Smooth muscle cell of the brain vasculature (primary cell): ENCODE measurements around the gene GOLGB1.

Experiments
- DNase-seq: peaks from one replicate; pipeline ENCODE4 v3.0.0-alpha.2; 2012; ENCODE audit warnings: low read depth, low spot score

Gene GOLGB1

DNA sequence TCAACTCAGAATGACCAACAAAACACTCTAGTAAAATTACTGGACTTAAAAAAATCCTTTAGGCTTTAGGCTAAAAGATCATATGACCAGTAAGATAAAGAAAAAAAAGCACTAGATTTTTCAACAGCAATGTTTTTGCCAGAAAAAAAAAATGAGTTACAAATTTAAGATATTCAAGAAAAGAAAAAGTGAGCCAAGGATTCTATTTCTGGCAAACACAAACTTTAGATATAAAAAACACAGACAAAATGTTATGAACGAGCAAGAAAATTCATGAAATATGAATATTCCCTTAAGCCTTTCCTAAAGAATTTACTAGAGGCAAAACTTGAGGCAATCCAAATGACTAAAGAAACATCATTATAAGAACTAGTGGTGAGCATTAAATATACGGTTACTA lies 8.6 kb downstream of the GOLGB1 start:
- no peak for DNase-seq

- no peak for DNase-seq
Observed at GRCh38 chr3:121739902-121740301, 9.6 kb downstream of the GOLGB1 start.

GRCh38 chr3:121737644-121738043 lies 11.9 kb downstream of the GOLGB1 start:
- DNase-seq, result no peak

DNA sequence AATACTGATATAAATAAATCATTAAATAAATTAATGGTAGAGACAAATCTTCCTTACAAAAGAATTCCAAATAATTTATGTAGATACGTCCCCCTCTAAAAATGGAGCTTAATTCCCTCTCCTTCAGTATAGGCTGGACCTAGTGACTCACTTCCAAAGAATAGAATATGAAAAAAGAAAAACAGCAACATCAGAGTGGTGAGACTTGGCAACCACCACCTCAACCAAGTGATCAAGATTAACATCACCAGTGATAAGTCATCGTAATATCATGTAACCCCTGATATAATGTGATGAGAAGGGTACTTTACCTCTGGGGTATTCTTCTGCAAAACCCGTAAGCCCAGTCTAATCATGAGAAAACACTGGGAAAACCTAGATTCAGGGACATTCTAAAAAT lies 13.4 kb downstream of the GOLGB1 start:
- DNase-seq, result no peak

GRCh38 chr3:121735047-121735696 lies 14.4 kb downstream of the GOLGB1 start:
- no peak for DNase-seq

GRCh38 chr3:121730940-121731687 lies 18.4 kb downstream of the GOLGB1 start:
- DNase-seq, result no peak

DNA sequence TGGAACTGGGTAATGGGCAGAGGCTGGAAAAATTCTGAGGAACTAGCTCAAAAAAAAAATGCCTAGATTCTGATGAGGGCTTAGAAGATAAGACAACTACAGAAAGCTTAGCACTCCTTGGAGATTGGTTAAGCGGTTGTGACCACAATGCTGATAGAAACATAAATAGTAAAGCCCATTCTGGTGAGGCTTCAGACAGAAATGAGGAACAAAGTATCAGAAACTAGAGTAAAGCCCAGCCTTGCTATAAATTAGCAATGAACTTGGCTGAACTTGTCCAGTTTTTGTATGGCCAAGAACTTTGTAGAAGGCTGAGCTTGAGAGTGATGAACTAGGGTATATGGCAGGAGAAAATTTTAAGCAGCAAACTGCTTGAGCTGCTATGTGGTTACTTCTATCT lies 25.4 kb downstream of the GOLGB1 start:
- no peak for DNase-seq

DNA sequence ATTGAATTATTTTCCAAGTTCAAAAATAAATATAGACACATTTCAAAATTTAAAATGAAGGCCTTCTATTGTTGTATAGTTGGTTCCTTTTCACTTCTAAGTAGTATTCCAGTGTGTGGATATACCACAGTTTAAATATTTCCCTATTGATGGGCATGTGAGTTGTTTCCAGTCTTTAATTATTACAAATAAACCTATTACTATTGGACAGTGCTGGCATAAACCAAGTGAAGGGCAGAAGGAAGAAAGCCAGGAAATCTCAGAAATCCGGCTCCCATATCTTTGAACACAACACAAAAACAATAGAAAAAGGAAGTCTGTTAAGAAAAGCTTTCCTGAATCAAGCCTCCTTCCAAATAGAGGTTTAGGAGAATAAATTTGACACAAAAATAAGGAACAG lies 26.1 kb downstream of the GOLGB1 start:
- DNase-seq, result no peak

DNA sequence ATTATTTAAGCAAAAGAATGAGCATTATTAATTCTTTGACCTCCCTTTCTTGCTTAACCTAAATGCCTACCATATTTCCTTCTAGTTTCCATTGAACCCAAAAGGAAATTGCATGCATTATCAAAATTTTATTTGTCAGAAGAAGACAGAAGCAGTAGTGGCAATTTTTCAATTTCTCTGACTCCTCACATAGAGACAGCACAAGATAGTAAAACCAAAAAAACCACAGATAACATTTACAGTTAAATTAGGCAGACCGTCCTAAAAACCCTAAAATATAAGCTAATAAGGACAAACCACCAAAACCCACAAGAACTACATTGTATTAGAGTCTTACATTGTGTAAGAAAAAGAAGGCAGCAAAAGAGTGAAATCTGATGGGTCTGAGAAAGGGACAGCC lies 27.1 kb downstream of the GOLGB1 start:
- DNase-seq, result no peak

DNA sequence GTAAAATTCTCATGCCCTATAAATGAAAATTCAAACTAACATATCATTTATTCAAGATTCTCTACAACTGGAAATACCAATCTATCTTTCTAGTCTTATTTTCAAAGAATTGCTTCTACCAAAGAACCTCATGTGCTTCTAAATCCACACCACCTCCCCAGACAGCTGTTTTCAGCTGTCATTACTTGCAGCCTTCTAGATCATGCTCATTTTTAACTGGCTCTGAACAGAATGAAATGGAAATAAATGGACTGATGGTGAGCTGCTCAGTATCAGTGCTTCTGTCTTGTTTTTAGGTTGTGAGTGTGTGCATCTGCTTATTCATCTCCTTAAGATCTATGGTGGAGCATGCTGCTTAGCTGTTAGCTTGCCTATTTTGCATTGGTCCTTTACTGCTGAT lies 29.4 kb downstream of the GOLGB1 start:
- no peak for DNase-seq

- DNase-seq, result no peak
Observed at GRCh38 chr3:121719423-121719822, 30.1 kb downstream of the GOLGB1 start.

- DNase-seq, result no peak
Observed at GRCh38 chr3:121718205-121718846, 31.2 kb downstream of the GOLGB1 start.

DNA sequence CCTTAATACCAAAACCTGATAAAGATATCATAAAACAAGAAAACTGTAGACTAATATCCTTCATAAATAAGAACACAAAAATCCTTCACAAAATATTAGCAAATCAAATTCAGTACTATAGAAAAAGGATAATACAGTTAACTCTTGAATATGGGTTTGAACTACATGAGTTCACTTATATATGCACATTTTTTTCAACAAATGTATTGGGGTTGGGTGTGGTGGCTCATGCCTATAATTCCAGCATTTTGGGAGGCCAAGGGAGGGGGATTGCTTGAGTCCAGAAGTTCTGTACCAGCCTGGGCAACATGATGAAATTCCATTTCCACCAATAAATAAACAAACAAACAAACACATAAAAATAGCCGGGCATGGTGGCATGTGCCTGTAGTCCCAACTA lies 39.2 kb downstream of the GOLGB1 start:
- DNase-seq, result no peak

GRCh38 chr3:121707531-121708273 lies 41.8 kb downstream of the GOLGB1 start:
- DNase-seq, result no peak

DNA sequence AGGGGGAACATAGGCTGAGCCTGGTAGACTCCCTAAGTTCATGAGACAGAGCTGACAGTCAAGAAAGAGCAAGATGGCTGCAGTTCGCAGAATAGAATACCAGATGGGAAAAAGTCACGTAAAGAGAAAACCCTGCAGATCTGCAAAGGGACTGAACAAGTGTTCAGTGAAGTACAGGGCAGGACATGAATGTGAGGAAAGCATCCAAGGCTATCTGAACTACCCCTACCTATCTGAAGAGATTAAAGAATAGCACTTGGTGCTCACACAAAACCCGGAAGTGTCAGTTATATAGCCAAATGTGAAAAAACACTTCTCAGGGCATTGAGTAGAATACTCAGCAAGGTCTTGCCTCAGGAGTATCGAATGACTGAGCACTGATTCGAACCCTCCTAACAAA lies 44.0 kb downstream of the GOLGB1 start:
- no peak for DNase-seq

DNA sequence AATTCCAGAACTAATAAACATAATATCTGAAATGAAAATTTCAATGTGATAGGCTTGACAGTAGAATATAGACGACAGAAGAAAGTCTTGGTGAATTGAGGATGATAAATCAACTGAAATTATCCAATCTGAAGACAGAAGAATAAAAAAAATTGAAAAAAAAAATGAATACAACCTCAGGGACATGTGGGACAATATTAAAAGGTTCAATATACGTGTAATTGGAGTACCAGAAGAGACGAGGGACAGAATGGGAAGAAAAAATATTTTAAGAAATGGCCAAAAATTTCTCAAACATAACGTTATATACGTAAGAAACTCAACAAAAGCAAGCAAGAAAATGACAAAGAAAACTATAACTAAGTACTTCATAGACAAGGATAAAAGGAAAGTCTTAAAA lies 45.6 kb downstream of the GOLGB1 start:
- no peak for DNase-seq

GRCh38 chr3:121698901-121699300 lies 50.6 kb downstream of the GOLGB1 start:
- no peak for DNase-seq

GRCh38 chr3:121698476-121698875 lies 51.1 kb downstream of the GOLGB1 start:
- no peak for DNase-seq

DNA sequence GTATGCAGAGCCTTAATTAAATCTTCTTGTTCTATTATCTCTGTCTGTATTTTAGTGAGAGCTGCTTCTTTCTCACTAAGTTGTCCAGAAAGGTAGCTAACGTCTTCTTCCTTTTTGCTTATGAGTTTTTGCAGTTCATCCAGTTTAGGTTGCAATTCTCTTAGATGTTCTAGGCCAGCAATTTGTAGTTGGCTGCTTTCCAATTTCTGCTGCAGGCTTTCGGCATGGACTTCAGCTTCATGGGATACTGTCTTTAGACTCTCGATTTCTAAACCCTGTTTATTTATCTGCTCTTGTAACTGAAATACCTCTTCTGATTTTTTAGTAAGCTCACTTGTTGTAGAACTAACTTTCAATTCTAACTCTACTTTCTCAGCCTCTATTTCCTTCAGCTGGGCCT lies 53.4 kb downstream of the GOLGB1 start:
- no peak for DNase-seq

DNA sequence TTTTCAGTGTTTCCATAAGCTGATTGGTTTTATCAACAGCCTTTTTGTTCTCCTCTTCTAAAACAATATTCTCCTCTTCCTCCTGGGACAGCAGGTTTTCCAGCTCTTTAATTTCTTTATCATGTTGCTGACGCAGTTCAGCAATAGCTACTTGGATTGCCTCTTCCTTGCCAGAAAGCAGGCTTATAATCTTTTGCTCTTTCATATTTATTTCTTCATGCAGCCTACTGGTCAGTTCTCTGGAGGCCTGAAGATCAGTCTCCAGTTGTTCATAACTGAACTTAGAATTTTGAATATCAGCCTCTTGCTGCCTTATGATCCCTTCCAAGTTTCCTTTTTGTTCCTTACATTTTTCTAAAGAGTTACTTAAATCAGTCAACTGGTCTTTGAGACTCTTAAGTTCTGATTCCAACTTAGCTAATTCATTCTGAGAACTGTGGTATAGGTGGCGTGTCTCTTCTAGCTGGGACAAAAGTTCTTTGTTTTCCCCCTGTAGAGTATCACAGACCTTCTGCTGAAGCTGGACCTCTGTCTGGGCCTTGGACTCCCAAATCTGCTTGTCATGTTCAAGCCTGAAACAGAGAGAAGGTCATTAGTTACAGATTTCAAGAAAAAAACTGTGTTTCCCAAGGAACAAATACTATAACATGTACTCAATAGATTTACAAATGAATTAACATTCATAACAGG lies 57.4 kb downstream of the GOLGB1 start:
- no peak for DNase-seq

GRCh38 chr3:121690777-121691405 lies 58.6 kb downstream of the GOLGB1 start:
- no peak for DNase-seq
